ENCODE results near the gene MARS1.

- TF ChIP-seq POLR2A (IDR thresholded peaks at IDR 0.05), result peak in 1 of 4 donors; percentile 14
- TF ChIP-seq CTCF (IDR thresholded peaks at IDR 0.05), result no peak
Observed at GRCh38 chr12:57488402-57489156, 711 bp downstream of the MARS1 start.

Data from esophagus squamous epithelium (tissue), 4 donors.